ENCODE results near the gene RIN1.

Gene RIN1

GRCh38 chr11:66292543-66293332, 43.5 kb downstream of the RIN1 start:
- H3K27ac ChIP-seq, result peak overlapping the region; percentile 78; the same call in 1 of the 2 replicates
- TF ChIP-seq CTCF (conservative IDR thresholded peaks at IDR 0.05), result no peak

GRCh38 chr11:66291706-66292542, 44.3 kb downstream of the RIN1 start, which contains the start of gene TMEM151A:
TSS of gene TMEM151A (plus strand) at chr11:66291894. CDS start at chr11:66292014, 120 bp downstream.
- TF ChIP-seq CTCF (conservative IDR thresholded peaks at IDR 0.05), result no peak
- peak within 1 kb of the TSS; percentile 78; the same call in 1 of the 2 replicates for H3K27ac ChIP-seq

- H3K27ac ChIP-seq, result peak overlapping the region; percentile 78; the same call in 1 of the 2 replicates
- no peak for TF ChIP-seq CTCF (conservative IDR thresholded peaks at IDR 0.05)
These were observed 44.9 kb downstream of the RIN1 start for GRCh38 chr11:66291303-66291705.

GRCh38 chr11:66290330-66290621, 46.0 kb downstream of the RIN1 start:
- TF ChIP-seq CTCF (conservative IDR thresholded peaks at IDR 0.05), result no peak
- peak overlapping the region; percentile 98 for H3K27ac ChIP-seq

GRCh38 chr11:66289548-66290329, 46.5 kb downstream of the RIN1 start:
- no peak for TF ChIP-seq CTCF (conservative IDR thresholded peaks at IDR 0.05)
- H3K27ac ChIP-seq, result peak overlapping the region; percentile 98

GRCh38 chr11:66288671-66289547, 47.3 kb downstream of the RIN1 start, which contains the start of gene YIF1A:
TSS of gene YIF1A (minus strand) at chr11:66289143. CDS start at chr11:66288985, 158 bp downstream.
- H3K27ac ChIP-seq, result peak within 1 kb of the TSS; percentile 98
- peak; percentile 54 for TF ChIP-seq CTCF (conservative IDR thresholded peaks at IDR 0.05)
